HepG2 (cell line): Measurements from ENCODE around the gene EMC8.

Experiments used
- FOXK1 ChIP-seq: sonication (generic); formaldehyde crosslinking; IDR thresholded peaks from 2 replicates; pipeline ENCODE4 v1.4.0; 2020; ENCODE audit warnings: low read depth, missing genetic modification reagents, borderline replicate concordance
- POLR2AphosphoS2 ChIP-seq: IDR thresholded peaks from 2 replicates; pipeline ENCODE4 v1.6.1; 2011; ENCODE audit warnings: low read depth, low read length, improper control_type of control experiment
- RAD51 ChIP-seq: fragments of 450-650 bp; IDR thresholded peaks from 2 replicates; pipeline ENCODE4 v1.6.1; 2016; ENCODE audit warnings: borderline replicate concordance
- ZNF549 ChIP-seq: sonication (generic); formaldehyde crosslinking; IDR thresholded peaks from 2 replicates; pipeline ENCODE4 v1.5.0; 2020; ENCODE audit warnings: missing genetic modification reagents
- TF ChIP-seq, protein P1 (sequence below): sonication (generic); formaldehyde crosslinking; IDR thresholded peaks from 2 replicates; pipeline ENCODE4 v1.5.0; 2020; ENCODE audit warnings: mild to moderate bottlenecking, missing genetic modification reagents, moderate library complexity

DNA sequence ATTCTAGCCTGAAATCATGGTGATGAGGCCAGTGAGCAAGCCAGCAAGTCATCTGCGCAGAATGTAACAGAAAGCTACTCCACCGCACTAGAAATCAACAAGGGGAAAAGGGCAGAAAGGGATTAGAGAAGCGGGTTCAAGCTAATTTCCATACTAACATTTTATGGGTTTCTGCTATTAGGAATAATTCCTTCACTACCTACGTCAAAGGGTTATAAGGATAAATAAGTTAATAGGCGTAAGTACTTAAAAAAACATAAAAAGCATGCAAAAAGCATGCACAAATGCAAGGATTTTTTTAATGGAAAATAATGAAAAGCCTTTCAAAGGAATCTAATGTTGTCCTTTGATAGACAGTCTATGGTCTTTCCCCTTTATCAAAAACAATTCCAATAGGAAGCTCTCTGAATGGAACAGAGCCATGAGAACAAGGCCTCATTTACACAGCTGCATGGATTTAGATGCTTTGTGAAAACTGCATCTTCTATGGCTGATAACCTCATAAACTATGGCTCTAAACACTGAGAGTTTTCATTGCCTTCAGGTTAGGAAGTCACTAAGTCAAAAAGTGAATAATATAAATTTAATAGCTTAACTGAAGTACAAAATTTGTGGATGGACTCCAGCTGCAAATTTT is 5.6 kb downstream of the EMC8 start:
- no peak for TF ChIP-seq FOXK1 (CRISPR knock-in tag)
- TF ChIP-seq POLR2AphosphoS2 = no peak
- TF ChIP-seq, protein P1, sequence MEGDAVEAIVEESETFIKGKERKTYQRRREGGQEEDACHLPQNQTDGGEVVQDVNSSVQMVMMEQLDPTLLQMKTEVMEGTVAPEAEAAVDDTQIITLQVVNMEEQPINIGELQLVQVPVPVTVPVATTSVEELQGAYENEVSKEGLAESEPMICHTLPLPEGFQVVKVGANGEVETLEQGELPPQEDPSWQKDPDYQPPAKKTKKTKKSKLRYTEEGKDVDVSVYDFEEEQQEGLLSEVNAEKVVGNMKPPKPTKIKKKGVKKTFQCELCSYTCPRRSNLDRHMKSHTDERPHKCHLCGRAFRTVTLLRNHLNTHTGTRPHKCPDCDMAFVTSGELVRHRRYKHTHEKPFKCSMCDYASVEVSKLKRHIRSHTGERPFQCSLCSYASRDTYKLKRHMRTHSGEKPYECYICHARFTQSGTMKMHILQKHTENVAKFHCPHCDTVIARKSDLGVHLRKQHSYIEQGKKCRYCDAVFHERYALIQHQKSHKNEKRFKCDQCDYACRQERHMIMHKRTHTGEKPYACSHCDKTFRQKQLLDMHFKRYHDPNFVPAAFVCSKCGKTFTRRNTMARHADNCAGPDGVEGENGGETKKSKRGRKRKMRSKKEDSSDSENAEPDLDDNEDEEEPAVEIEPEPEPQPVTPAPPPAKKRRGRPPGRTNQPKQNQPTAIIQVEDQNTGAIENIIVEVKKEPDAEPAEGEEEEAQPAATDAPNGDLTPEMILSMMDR (CRISPR knock-in tag) = no peak
- no peak for TF ChIP-seq ZNF549 (CRISPR knock-in tag)
- TF ChIP-seq RAD51 = no peak
